HG02943 (cell line): ENCODE results near the gene SCYGR6.
"Not testable (repeated sequence)": the region's sequence is repeated elsewhere in the genome, so short reads cannot be mapped to it uniquely, and the experiment has no call there.

Source experiments
- ATAC-seq: cut with Tn5 transposase; IDR thresholded peaks from one replicate; pipeline ENCODE4 v1.9.1; 2021; ENCODE audit warnings: mild to moderate bottlenecking, low read depth, moderate library complexity; ENCODE audit not compliant: unreplicated experiment

The SCYGR6 gene

GRCh38 chr2:227724394-227725039, at the start of gene SCYGR6:
SCYGR6 (minus strand) TSS chr2:227724757; CDS start chr2:227724757, 0 bp downstream.
- no peak for ATAC-seq

GRCh38 chr2:227774011-227774624, 49.6 kb upstream of the SCYGR6 start:
- ATAC-seq: no peak

GRCh38 chr2:227772932-227773331, 48.4 kb upstream of the SCYGR6 start:
- no peak for ATAC-seq

- ATAC-seq: no peak
Measured at GRCh38 chr2:227772197-227772661, 47.7 kb upstream of the SCYGR6 start.

GRCh38 chr2:227767830-227768229, 43.3 kb upstream of the SCYGR6 start:
- ATAC-seq: no peak

GRCh38 chr2:227766373-227766883, 41.9 kb upstream of the SCYGR6 start:
- peak; percentile 98 for ATAC-seq

GRCh38 chr2:227765788-227766372, 41.3 kb upstream of the SCYGR6 start:
- ATAC-seq: no peak

- no peak for ATAC-seq
Measured at GRCh38 chr2:227761740-227762476, 37.4 kb upstream of the SCYGR6 start.

GRCh38 chr2:227759411-227760118, 35.0 kb upstream of the SCYGR6 start:
- no peak for ATAC-seq

- ATAC-seq: not testable (repeated sequence)
Measured at GRCh38 chr2:227756261-227756660, 31.7 kb upstream of the SCYGR6 start.

- ATAC-seq: no peak
Measured at GRCh38 chr2:227748079-227748478, 23.5 kb upstream of the SCYGR6 start.

- no peak for ATAC-seq
Measured at GRCh38 chr2:227745594-227745993, 21.0 kb upstream of the SCYGR6 start, which contains the start of gene SCYGR8. SCYGR8 (plus strand) TSS chr2:227745894; CDS start chr2:227745894, 0 bp downstream.

- not testable (repeated sequence) for ATAC-seq
Measured at GRCh38 chr2:227740705-227741104, 16.1 kb upstream of the SCYGR6 start.

- ATAC-seq: no peak
Measured at GRCh38 chr2:227739351-227739750, 14.8 kb upstream of the SCYGR6 start.

GRCh38 chr2:227728035-227728434, 3.5 kb upstream of the SCYGR6 start, which contains the start of gene SCYGR7:
SCYGR7 (plus strand) TSS chr2:227728335; CDS start chr2:227728335, 0 bp downstream.
- ATAC-seq: no peak

- not testable (repeated sequence) for ATAC-seq
Measured at GRCh38 chr2:227722821-227723220, 1.7 kb downstream of the SCYGR6 start.

- ATAC-seq: no peak
Measured at GRCh38 chr2:227720680-227721079, 3.9 kb downstream of the SCYGR6 start.

GRCh38 chr2:227719641-227720040, 4.9 kb downstream of the SCYGR6 start:
- no peak for ATAC-seq

- no peak for ATAC-seq
Measured at GRCh38 chr2:227717687-227718567, 6.6 kb downstream of the SCYGR6 start, which contains the start of gene SLC19A3. SLC19A3 (minus strand) TSS chr2:227718028; CDS start chr2:227702318, 15,710 bp downstream.
